NT2/D1 (cell line): Measurements from ENCODE around the gene RSRC1.

Experiments used
- SUZ12 ChIP-seq: IDR thresholded peaks from 2 replicates; pipeline ENCODE4 v1.6.1; 2011; ENCODE audit not compliant: insufficient read length, insufficient read depth; ENCODE audit errors: extremely low read depth
- YY1 ChIP-seq: IDR thresholded peaks from 2 replicates; pipeline ENCODE4 v1.6.1; 2011; ENCODE audit not compliant: insufficient read length, insufficient read depth
- ZNF274 ChIP-seq: IDR thresholded peaks from 2 replicates; pipeline ENCODE4 v1.6.1; 2011; ENCODE audit warnings: mild to moderate bottlenecking, low read depth, low read length

DNA sequence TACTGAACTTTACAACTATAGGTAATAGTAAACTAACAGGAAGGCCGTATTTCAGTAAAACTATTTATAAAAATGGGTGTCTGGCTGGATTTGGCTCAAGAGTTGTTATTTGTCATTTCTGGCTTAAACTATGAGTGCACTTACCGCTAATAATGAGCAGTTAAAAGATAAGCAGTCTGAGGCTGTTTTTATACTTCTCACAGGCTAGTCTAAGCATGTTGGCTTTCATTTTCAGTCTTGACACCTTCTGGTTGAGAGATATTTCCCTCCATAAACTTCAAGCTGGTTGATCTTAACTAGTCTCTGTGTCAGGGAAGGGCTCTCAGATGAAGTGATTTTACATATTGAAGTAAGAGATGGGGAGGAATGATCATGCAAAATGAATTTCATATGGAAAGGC, 96.1 kb downstream of the RSRC1 start:
- TF ChIP-seq SUZ12 (no peak), ZNF274 (no peak), YY1 (no peak)
